Caki2 (cell line): ENCODE data around the gene ART3. TPM values are rescaled to one million over a fixed set of nuclear protein-coding genes. Genes with fewer than 3 reads are reported as not detected.

Source experiments
- DNase-seq: peaks from one replicate; pipeline ENCODE4 v3.0.0-alpha.2; 2015; ENCODE audit warnings: low read depth
- in situ Hi-C: cut with HindIII; loops from 2 replicates; pipeline ENCODE4 v1.10.0; 2016; ENCODE audit warnings: low sequenced_read_pairs, low pct_unique_long_range_greater_than_20kb, mixed read lengths
- total RNA-seq: library from RNA; depleted of rRNA; stranded (reverse); fragments of >200 nt; shearing (Covaris generic); gene quantifications from 2 replicates; pipeline ENCODE4 v1.2.3, GENCODE V29; 2014; ENCODE audit warnings: low replicate concordance; rRNA removed

ART3 gene
- total RNA-seq, 1 experiment from 2014 or later = not detected

DNA sequence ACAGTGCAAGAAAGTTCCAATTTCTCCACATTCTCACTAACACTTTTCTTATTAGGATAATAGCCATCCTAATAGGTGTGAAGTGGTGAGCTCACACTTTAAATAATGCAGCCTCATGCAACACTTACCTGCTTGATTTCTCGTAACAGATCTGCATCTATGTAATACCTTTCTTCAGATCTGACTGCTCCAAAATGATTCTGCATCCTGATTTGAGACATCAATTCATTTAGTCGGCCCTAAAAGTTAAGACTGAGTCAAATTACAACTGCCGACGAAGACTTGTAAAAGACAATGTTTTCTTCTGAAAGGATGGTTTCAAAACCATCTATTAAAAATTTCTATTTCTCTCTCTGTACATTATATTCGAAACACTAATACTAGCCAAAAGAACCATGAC, 43.0 kb downstream of the ART3 start:
- no peak for DNase-seq
- in situ Hi-C loops = no loop called here

DNA sequence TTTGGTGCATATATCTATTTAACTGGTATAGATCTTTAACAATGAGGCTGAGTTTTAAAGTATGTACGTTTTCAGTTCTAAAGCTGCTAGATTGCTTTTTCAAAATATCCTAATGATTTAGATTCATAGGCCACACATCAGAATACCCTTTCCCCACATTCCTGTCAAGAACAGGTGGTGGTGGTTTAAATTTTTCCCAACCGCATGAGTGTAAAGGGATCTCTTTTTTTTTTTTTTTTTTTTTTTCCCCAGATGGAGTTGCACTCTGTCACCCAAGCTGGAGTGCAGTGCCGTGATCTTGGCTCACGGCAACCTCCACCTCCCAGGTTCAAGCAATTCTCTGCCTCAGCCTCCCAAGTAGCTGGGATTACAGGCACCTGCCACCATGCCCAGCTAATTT, 45.7 kb downstream of the ART3 start:
- no peak for DNase-seq
- in situ Hi-C loops = no loop called here

DNA sequence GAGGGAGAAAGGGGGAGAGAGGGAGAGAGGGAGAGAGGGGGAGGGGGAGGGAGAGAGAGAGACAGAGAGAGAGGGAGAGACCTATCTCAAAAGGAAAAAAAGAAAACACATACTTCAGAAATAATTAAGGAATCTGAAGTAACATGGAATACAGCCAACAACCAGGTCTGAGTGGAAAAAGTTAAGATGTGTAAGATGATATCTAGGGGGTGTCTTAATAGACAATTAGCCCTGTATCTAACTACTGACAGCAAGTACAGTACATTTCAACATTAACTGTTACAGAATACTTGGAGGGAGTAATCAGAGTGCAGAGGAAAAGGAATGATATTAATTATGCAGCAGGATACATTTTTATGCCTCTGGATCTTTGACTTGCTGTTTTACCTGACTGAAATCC, 51.3 kb downstream of the ART3 start:
- in situ Hi-C loops = no loop called here
- no peak for DNase-seq

DNA sequence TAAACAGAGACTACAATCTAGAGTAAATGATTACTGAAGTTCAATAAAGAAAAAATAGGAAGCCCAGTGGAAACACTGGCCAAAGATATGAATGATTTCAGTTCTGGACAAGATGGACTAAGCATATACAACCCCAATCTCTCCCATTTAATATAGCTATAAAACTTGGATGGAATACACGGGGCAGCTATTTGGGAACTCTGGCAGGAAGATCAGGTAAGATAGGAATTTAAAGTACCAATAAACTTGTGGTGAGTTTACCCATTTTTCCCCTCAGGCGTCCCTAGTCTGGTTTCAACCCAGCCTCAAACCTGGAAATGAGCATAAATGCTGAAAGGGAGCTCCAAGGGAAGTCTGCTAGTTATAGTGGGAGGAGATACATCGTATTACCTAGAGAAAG, 53.2 kb downstream of the ART3 start:
- no peak for DNase-seq
- in situ Hi-C loops = no loop called here

DNA sequence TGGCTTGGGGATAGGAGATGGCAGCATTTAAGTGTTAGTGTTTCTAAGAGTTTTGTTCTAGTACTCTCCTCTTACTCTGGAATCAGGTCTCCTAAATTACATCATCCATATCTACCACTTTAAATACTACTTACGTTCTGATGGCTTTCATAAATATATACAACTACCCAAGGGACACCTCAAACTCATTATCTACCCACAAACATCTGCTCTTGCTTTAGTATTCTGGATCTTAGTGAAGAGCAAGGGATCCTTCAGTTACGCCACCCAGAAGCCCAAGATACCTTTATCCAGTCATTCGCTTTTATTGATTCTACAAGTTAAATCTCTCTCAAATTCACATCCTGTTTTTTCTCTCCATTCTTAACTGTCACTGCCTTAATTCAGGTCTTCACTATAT, 66.7 kb downstream of the ART3 start:
- in situ Hi-C loops = no loop called here
- DNase-seq = no peak

DNA sequence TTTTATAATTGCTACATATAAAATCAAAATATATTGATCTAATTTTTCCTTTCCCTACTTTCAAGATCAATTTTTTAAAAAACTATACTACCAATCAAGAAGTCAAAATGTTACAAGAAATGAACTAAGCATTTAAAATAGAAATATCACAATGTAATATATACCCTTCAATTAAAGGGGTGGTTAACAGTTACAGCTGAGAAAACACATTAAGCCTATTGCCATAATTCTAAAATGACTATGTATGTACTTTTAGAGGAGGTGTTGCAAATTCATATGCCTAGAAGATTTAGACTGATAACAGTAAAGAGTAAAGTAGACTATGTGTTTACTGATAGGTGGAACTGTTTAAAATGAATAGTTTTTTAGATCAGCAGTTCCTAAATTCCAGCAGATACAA, 70.0 kb downstream of the ART3 start:
- in situ Hi-C loops = no loop called here

DNA sequence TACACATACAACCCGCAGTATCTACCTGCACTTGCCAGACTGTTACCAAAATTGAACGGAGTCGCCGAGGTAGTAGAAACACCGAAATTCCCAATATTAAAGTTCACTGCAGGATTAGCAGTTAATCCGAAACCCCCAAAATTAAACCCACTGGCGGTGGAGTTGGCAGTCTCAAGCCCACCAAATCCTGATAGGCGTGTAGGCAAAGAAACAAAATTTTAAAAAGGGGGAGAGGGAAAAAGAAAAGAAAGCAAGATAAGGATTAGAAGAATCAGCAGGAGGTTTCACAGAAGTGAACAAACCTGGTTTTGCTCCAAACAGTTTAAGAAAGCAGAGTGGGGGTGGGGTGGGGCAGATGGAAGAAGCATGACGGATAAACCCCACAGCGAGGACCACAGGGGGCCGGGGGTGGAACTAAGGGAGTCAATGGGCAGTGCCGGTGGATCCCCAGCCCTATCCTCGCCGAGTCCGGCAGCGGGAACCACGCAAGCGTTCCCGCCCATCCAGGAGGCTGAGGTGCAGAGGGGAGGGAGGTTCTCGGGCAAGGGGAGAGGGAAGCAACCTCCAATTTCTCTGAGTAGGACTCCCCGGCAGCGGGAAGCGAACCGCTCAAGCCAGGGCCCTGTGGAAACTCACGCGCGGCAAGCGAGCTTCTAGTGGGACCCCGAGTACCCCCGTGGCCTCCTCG, 73.1 kb downstream of the ART3 start:
- in situ Hi-C loops = no loop called here
- DNase-seq = peak; percentile 77

More for the DNA sequence above, 70.0 kb downstream of the ART3 start:
- no peak for DNase-seq

DNA sequence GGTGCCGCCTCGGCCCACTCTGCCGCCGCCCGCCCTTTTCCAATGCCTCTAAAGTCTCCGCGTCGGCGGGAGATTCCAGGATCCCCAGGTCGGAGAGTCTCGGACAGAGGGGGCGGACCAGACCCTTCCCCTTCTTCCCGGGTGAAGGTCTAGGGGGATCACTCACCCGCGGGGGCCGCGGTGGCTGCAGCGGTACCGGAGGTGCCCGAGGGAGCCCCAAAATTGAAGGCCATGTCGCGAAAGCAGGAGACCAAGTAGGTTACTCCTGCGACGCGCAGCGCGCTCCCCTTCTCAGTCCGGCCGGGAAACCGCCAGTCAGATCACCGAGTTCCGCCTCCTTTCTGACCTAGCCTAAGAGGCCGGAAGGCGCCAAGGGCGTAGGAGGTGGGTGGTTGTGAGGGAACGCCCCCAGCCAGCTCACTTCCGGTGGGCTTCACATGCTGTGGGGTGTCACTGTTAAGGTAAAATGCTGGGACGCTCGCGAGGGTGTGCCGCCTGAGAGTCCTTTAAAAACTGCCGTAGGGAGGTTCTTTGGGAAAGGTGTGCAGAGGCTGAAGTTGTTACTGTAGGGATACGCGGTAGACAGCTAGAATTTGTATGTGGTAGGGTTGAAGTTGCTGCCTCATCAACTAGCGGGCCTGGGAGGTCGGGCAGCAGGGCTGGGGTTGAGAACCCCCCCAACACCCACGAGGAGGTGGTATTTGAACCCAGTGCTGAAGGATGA, 73.8 kb downstream of the ART3 start, which contains the start of gene NUP54:
Gene NUP54 (minus strand): TSS at position 256 of the 724 bp plus-strand sequence. CDS start 23 bp downstream, at position 233.
- in situ Hi-C loops = no loop called here
- peak; percentile 91 for DNase-seq

DNA sequence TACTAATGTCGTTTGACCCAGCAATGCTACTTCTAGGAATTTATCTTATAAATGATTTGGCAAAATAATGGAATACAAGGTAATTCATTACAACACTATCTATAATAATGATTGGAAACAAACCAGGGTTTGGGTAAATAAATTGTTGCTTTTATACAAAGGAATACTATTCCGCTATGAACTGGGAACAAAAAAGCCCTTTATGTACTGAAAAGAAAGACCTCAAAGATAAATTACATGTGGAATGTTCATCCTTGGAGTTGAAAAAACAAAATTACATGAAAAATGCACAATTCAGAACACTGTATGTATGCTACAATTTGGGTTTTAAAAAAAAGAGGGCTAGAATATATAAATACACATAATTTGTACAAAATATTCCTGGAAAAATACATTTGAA, 78.8 kb downstream of the ART3 start:
- no peak for DNase-seq
- in situ Hi-C loops = no loop called here

DNA sequence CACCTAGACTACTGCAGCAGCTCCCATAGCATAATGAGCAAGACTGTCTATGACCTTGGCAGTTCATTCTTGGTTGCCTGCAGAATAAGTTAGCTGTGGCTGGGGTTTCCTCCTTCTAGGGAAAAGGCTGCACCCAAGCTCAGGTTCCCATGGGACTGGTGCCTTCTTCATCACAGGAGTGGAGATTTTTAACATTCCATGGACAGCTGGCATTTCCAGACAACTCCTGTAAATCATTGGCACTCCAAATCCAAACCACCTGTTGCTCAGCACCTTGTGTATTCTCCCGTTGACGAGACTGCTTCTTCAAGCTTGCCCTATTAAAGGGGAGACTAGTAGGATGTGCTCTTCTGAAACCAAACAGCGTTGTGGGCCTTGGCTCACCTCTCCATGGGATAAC, 81.5 kb downstream of the ART3 start:
- no peak for DNase-seq
- in situ Hi-C loops = no loop called here

DNA sequence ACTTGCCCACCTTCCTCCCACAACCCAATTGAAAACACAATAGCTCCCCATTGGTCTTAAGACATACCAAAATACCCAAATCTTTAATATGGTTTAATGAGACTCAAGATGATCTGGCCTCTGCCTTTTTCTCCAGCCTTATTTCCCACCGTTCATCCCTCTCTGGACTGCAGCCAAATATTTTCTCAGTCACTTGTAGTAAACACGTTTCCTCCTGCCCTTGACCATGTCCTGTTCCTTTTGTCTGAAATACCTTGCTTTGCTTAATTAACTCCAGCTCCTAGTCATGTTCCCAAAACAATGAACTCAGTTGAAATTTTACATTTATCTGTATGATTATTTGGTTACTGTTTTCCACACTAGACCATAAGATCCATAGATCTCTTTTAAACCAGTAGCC, 82.1 kb downstream of the ART3 start:
- in situ Hi-C loops = no loop called here

DNA sequence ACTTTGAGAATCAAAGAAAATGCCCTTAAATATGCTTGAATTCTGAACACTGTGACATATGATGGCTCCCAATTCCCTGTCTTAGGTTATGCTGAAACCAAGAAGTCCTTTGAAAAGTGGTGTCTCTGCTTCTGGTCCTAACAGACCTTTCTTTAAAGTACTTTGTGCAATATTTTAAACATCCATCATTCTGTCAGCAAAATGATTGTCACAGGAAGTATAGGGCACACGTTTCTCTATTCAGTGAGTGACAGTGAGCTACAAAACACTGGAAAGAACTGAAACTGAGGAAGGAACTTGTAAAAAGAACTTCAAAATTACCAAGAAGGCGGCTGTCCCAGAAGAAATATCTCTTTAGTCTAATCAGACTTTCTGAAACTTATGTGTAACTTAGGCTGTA, 85.8 kb downstream of the ART3 start:
- DNase-seq = no peak
- in situ Hi-C loops = no loop called here

More for the DNA sequence above, 82.1 kb downstream of the ART3 start:
- DNase-seq = no peak

Other genes with a start within 250 kb of the ART3 start
- gene PPEF2, start 172.3 kb upstream of the ART3 start, total RNA-seq = not detected in 2 replicates
- 8.3 and 21.9 TPM in 2 replicates for gene NAAA, start 133.7 kb upstream of the ART3 start, total RNA-seq
- 14.9 and 22.1 TPM in 2 replicates for gene SDAD1, start 83.8 kb upstream of the ART3 start, total RNA-seq
- not detected in 2 replicates for gene CXCL9, start 67.2 kb upstream of the ART3 start, total RNA-seq
- gene CXCL10, start 51.2 kb upstream of the ART3 start, total RNA-seq = 0.52 TPM in 1 of 2 replicates, not detected in the other
- not detected in 2 replicates for gene CXCL11, start 38.6 kb upstream of the ART3 start, total RNA-seq
- gene NUP54, start 73.7 kb downstream of the ART3 start, total RNA-seq = 38.6 and 51.8 TPM in 2 replicates
- 89.9 and 94.3 TPM in 2 replicates for gene SCARB2, start 139.1 kb downstream of the ART3 start, total RNA-seq
- gene FAM47E, start 177.0 kb downstream of the ART3 start, total RNA-seq = 2.0 TPM in 1 of 2 replicates, not detected in the other
- 1.2 and 1.5 TPM in 2 replicates for gene STBD1, start 232.0 kb downstream of the ART3 start, total RNA-seq